Ascending aorta (tissue), 2 donors: ENCODE measurements around the gene C16orf95. TPM values are rescaled to one million over a fixed set of nuclear protein-coding genes. Genes with fewer than 3 reads are reported as not detected.

Experiments
- DNase-seq, 2 donors: peaks; one replicate each; pipeline ENCODE4 v3.0.0-alpha.2; 2019; ENCODE audit warnings: low spot score in 2 of 2
- H3K27ac ChIP-seq, 2 donors: fragments of 200-600 bp; sonication (generic); one replicate each; pipeline ENCODE4 v1.5.1; 2016 to 2017; ENCODE audit warnings: mild to moderate bottlenecking in 1 of 2
- H3K27me3 ChIP-seq: fragments of 200-600 bp; sonication (generic); one replicate; pipeline ENCODE4 v1.5.1; 2017
- H3K36me3 ChIP-seq, 2 donors: fragments of 200-600 bp; sonication (generic); one replicate each; pipeline ENCODE4 v1.5.1; 2016
- H3K4me1 ChIP-seq, 2 donors: fragments of 200-600 bp; sonication (generic); one replicate each; pipeline ENCODE4 v1.5.1; 2016 to 2017; ENCODE audit warnings: mild to moderate bottlenecking in 1 of 2
- H3K4me3 ChIP-seq, 2 donors: fragments of 200-600 bp; sonication (generic); one replicate each; pipeline ENCODE4 v1.5.1; 2016 to 2017; ENCODE audit warnings: mild to moderate bottlenecking in 1 of 2
- H3K9me3 ChIP-seq, 2 donors: fragments of 200-600 bp; sonication (generic); one replicate each; pipeline ENCODE4 v1.5.1; 2016
- intact Hi-C: fragments of 100-400 bp; cut with DNase I; formaldehyde crosslinking; loops from one replicate; pipeline ENCODE4 v1.15.1; 2023
- total RNA-seq: library from RNA; depleted of rRNA; stranded (reverse); fragments of >200 nt; gene quantifications from one replicate; pipeline ENCODE4 v1.1.0, GENCODE V29; 2016
- TF ChIP-seq, protein P1 (sequence below), 3 experiments: fragments of 200-600 bp in 2 of 3; fragments of 450-650 bp in 1 of 3; sonication (generic) in 2 of 3; IDR thresholded peaks; one replicate each; pipeline ENCODE4 v1.5.1; 2016 to 2019; ENCODE audit warnings: antibody characterized with exemption in 3 of 3, mild to moderate bottlenecking in 1 of 3, moderate library complexity in 1 of 3

Gene C16orf95
- total RNA-seq, 1 donor from 2014 or later = not detected

DNA sequence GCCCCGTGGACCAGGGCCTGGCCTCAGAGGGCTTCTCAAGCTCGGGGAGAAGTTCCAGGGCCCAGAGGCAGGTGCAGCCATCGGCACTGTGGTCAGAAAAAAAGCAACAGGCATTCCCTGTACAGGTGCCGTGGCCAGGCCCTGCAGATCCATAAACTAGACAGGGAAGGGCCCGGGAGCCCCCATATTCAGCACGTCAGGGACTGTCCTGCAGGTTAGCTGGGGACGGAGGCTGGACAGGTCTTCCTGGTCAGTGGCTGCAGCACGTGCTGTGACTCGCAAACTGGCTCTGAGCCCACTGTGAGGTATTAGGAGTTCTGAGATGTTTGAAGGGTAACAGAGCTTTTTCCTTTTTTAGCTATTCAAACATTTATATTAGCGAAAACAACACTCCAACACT is 15.0 kb upstream of the C16orf95 start:
- Histone ChIP-seq H3K27me3 (no peaks in the 10 kb centered on the region), H3K36me3 (peaks cover 69 to 80% of the 10 kb centered on the region in 2 donors), H3K4me1 (no peaks in the 10 kb centered on the region), H3K27ac (no peak overlapping the region), H3K4me3 (no peak overlapping the region), H3K9me3 (no peaks in the 10 kb centered on the region)
- TF ChIP-seq, protein P1, sequence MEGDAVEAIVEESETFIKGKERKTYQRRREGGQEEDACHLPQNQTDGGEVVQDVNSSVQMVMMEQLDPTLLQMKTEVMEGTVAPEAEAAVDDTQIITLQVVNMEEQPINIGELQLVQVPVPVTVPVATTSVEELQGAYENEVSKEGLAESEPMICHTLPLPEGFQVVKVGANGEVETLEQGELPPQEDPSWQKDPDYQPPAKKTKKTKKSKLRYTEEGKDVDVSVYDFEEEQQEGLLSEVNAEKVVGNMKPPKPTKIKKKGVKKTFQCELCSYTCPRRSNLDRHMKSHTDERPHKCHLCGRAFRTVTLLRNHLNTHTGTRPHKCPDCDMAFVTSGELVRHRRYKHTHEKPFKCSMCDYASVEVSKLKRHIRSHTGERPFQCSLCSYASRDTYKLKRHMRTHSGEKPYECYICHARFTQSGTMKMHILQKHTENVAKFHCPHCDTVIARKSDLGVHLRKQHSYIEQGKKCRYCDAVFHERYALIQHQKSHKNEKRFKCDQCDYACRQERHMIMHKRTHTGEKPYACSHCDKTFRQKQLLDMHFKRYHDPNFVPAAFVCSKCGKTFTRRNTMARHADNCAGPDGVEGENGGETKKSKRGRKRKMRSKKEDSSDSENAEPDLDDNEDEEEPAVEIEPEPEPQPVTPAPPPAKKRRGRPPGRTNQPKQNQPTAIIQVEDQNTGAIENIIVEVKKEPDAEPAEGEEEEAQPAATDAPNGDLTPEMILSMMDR (IDR thresholded peaks at IDR 0.05) = no peak
- DNase-seq = no peak
- intact Hi-C loops = no loop called here

DNA sequence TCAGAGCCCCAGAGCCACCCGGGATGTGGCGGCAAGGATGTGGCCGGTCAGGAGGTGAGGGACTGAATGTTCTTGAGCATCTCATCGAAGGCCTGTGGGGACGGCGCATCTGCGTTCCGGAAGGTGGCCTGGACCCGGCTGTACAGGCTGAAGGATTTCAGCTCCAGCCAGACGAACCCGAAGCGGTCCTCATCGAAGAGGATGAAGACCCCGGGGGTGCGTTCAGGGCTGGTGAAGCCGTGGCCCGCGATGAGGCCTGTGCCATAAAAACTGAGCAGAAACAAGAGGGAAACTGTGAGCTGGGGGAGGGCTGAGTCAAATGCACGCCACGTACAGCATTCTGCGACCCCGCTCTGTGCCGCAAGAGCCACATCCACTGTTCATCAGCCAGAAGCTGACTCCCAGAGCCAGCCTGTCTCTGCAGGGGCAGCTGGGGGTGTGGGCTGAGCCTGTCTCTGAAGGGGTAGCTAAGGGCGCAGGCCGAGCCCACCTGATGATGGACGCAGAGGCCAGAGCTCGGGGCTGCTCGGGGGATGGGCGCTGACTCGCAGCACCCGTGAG is 14.1 kb upstream of the C16orf95 start:
- H3K27me3 ChIP-seq = no peaks in the 10 kb centered on the region
- H3K9me3 ChIP-seq = no peaks in the 10 kb centered on the region
- no peak for DNase-seq
- peaks cover 69 to 80% of the 10 kb centered on the region in 2 donors for H3K36me3 ChIP-seq
- H3K4me1 ChIP-seq = no peaks in the 10 kb centered on the region
- TF ChIP-seq, protein P1 (IDR thresholded peaks at IDR 0.05) = no peak
- no peak overlapping the region for H3K27ac ChIP-seq
- no peak overlapping the region for H3K4me3 ChIP-seq
- intact Hi-C loops = no loop called here

DNA sequence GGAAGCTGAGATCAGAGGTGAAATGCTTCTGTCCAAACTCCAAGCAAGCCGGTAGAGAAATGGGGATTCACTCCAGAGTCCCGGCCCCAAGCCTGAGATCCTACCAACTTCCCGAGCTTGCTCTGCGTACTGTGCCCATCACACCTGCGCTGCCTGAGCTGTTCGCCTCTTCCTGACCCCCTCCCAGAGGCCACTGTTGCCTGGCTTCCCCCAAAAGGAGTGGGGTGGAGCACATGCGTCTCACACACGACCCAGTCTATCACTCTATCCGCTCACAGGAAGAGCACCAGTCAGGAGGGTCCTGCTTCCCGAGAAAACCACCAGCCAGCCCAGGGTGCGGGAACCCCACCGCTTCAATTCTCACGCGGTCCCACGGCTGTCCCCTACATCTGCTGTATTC is 13.5 kb upstream of the C16orf95 start:
- Histone ChIP-seq H3K27me3 (no peaks in the 10 kb centered on the region), H3K4me3 (no peak overlapping the region), H3K27ac (no peak overlapping the region), H3K4me1 (no peaks in the 10 kb centered on the region), H3K36me3 (peaks cover 65 to 74% of the 10 kb centered on the region in 2 donors), H3K9me3 (no peaks in the 10 kb centered on the region)
- DNase-seq = no peak
- TF ChIP-seq, protein P1 (IDR thresholded peaks at IDR 0.05) = no peak
- intact Hi-C loops = no loop called here

DNA sequence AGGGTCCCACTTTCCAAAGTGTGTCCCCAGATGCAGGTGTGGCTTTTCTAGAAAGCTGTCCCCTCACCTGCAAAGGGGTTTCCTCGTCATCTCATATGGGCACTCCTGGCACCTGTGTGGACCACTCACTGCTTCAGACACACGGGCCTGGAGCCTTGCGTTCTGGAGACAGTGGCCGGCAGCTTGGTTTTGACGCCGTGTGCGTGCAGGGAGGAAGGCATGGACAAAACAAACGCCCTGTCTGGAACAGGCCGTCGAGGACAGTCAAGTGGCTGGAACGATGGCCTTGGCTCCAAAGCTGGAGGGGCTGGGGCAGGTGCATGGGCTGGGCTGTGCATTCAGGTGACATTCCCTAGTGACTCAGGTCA is 13.0 kb upstream of the C16orf95 start:
- Histone ChIP-seq H3K9me3 (no peaks in the 10 kb centered on the region), H3K4me1 (no peaks in the 10 kb centered on the region), H3K27ac (peak overlapping the region in 1 of 2 donors; percentile 28), H3K27me3 (no peaks in the 10 kb centered on the region), H3K4me3 (no peak overlapping the region), H3K36me3 (peaks cover 61 to 69% of the 10 kb centered on the region in 2 donors)
- TF ChIP-seq, protein P1 (IDR thresholded peaks at IDR 0.05) = no peak
- no peak for DNase-seq
- intact Hi-C loops = no loop called here

DNA sequence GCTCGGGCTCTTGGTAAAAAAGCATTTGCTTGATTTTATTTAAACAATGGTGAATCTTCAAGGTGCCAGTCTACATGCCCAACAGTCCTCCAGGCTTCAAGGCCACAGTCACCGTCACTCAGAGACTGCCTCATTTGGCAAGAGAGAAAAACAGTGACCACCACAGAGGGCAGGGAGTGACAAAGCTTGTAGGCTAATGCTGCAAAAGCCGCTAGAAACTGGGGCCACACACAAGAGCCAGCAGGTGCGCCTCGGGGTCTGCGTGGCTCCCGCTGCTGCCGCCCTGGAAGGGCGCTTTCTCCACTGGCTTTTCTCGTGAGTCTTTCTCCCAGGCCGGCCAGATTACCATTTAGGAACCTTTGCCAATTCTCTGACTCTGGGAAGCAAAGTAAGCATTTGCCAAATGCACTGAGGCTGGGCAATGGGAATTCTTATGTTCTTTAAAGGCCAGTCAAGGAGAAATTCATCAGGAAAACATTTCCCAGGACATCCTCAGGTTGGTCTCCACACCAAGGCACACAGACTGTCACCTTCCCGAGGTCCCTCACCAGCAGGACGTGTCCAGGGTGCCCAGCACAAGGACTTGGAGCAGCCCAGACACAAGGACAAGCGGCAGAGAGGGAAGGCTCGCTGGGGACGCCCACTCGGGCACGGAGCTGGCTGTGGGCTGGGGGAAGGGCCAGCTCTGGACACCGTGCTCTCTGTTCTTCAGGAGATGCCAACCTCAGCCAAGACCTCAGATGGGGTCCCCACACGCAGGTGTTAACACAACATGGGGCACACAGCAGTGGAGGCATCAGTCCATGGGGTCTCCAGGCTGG is 12.5 kb upstream of the C16orf95 start:
- Histone ChIP-seq H3K36me3 (peaks cover 55 to 64% of the 10 kb centered on the region in 2 donors), H3K4me3 (no peak overlapping the region), H3K27ac (peak overlapping the region in 1 of 2 donors; percentile 28)

More for the DNA sequence above, 12.5 kb upstream of the C16orf95 start:
- Histone ChIP-seq H3K4me1 (peaks cover 0 to 3% of the 10 kb centered on the region in 2 donors), H3K9me3 (no peaks in the 10 kb centered on the region), H3K27me3 (no peaks in the 10 kb centered on the region)
- TF ChIP-seq, protein P1 (IDR thresholded peaks at IDR 0.05) = no peak
- intact Hi-C loops = loop anchor here (10.0 kb wide), 1 partner anchor 305 kb away; no protein-coding TSS in a partner anchor
- DNase-seq = no peak
